H1 (cell line): ENCODE data around the gene TMCC1. TPM values are rescaled to one million over a fixed set of nuclear protein-coding genes. Genes with fewer than 3 reads are reported as not detected.

Experiments used
- CTCF ChIA-PET: fragments of 300-600 bp; sonication (Branson Sonifier 250); formaldehyde crosslinking; loops from one replicate; lab custom pipeline; 2021; ENCODE audit not compliant: partially characterized antibody; lab: Charles Lee
- POLR2A ChIA-PET: fragments of 300-600 bp; sonication (Branson Sonifier 250); formaldehyde crosslinking; loops from one replicate; lab custom pipeline; 2021; ENCODE audit warnings: inconsistent platforms; ENCODE audit not compliant: partially characterized antibody; lab: Charles Lee
- DNase-seq, 2 experiments: peaks; one replicate each; pipeline versions ENCODE4 v3.0.0 to v3.0.0-alpha.2; 2010 to 2022; ENCODE audit warnings: low spot score in 2 of 2, low read depth in 1 of 2, mixed read lengths in 1 of 2
- FAIRE-seq: peaks from 2 replicates; lab custom pipeline; 2011; peaks lifted over from hg19 to GRCh38; lab: Jason Lieb, UNC
- H2AFZ ChIP-seq: 2 replicates; pipeline ENCODE4 v1.8.1; 2012; ENCODE audit warnings: low read length, inconsistent platforms
- H2AK5ac ChIP-seq: 2 replicates; pipeline ENCODE4 v1.6.1; 2013; ENCODE audit warnings: low read depth, low read length
- H2BK120ac ChIP-seq: replicated peaks from 2 replicates; pipeline ENCODE3; 2013; ENCODE audit warnings: low read depth, low read length, inconsistent platforms
- H2BK12ac ChIP-seq: 2 replicates; pipeline ENCODE4 v1.6.1; 2013; ENCODE audit warnings: low read depth, low read length
- H2BK15ac ChIP-seq: 2 replicates; pipeline ENCODE4 v1.6.1; 2013; ENCODE audit warnings: low read length
- H2BK20ac ChIP-seq: 2 replicates; pipeline ENCODE4 v1.6.1; 2013; ENCODE audit warnings: low read length
- H2BK5ac ChIP-seq: 2 replicates; pipeline ENCODE4 v1.6.1; 2013; ENCODE audit warnings: low read depth, low read length
- H3K14ac ChIP-seq: 2 replicates; pipeline ENCODE4 v1.6.1; 2013; ENCODE audit warnings: inconsistent platforms; ENCODE audit not compliant: insufficient read length
- H3K18ac ChIP-seq: 2 replicates; pipeline ENCODE4 v1.6.1; 2013; ENCODE audit warnings: low read length; ENCODE audit errors: extremely low read depth
- H3K23ac ChIP-seq: 2 replicates; pipeline ENCODE4 v1.6.1; 2013; ENCODE audit warnings: inconsistent platforms; ENCODE audit not compliant: insufficient read length
- H3K23me2 ChIP-seq: 2 replicates; pipeline ENCODE4 v1.6.1; 2013; ENCODE audit warnings: low read depth, low read length
- H3K27ac ChIP-seq: 2 replicates; pipeline ENCODE4 v1.6.1; 2011; ENCODE audit warnings: low read depth, low read length, inconsistent platforms
- H3K27me3 ChIP-seq, 4 experiments: replicated peaks in 1 of 4; 1 replicate in 1 of 4; 2 replicates in 3 of 4; pipeline versions ENCODE4 v1.6.1 to v1.8.1; 2011 to 2013; ENCODE audit warnings: low read length in 3 of 4, mild to moderate bottlenecking in 3 of 4, inconsistent platforms in 2 of 4, mixed read lengths in 2 of 4, moderate library complexity in 1 of 4; ENCODE audit not compliant: control insufficient read depth in 3 of 4, insufficient read depth in 3 of 4; ENCODE audit errors: extremely low read depth in 1 of 4
- H3K36me3 ChIP-seq, 4 experiments: 2 replicates each; pipeline versions ENCODE4 v1.6.1 to v1.8.1; 2011 to 2013; ENCODE audit warnings: mild to moderate bottlenecking in 4 of 4, low read length in 3 of 4, moderate library complexity in 2 of 4, control low read depth in 1 of 4, inconsistent platforms in 1 of 4; ENCODE audit not compliant: insufficient read depth in 4 of 4, control insufficient read depth in 2 of 4
- H3K4ac ChIP-seq: replicated peaks from 2 replicates; pipeline ENCODE3; 2013; ENCODE audit warnings: low read length, low read depth, mixed read lengths, inconsistent platforms; ENCODE audit not compliant: insufficient read length
- H3K4me1 ChIP-seq, 4 experiments: replicated peaks in 1 of 4; 1 replicate in 1 of 4; 2 replicates in 3 of 4; pipeline versions ENCODE4 v1.6.1 to v1.8.1; 2011 to 2013; ENCODE audit warnings: low read length in 3 of 4, inconsistent platforms in 2 of 4, mixed read lengths in 1 of 4; ENCODE audit not compliant: insufficient read depth in 4 of 4, control insufficient read depth in 3 of 4
- H3K4me2 ChIP-seq, 2 experiments: 2 replicates each; pipeline versions ENCODE4 v1.6.1 to v1.8.1; 2011 to 2013; ENCODE audit warnings: low read depth in 2 of 2, low read length in 2 of 2, control low read depth in 1 of 2, inconsistent platforms in 1 of 2, mild to moderate bottlenecking in 1 of 2; ENCODE audit not compliant: insufficient read depth in 1 of 2
- H3K4me3 ChIP-seq, 4 experiments: fragments of 200-600, 300-600 bp in 1 of 4; sonication (generic), shearing (Covaris generic), sonication (Bioruptor Twin) in 1 of 4; 2 replicates each; pipeline versions ENCODE4 v1.5.1 to v1.8.1; 2011 to 2016; ENCODE audit warnings: low read length in 4 of 4, low read depth in 3 of 4, control low read depth in 2 of 4, inconsistent platforms in 2 of 4, mild to moderate bottlenecking in 2 of 4, mixed read lengths in 1 of 4, moderate library complexity in 1 of 4; ENCODE audit not compliant: insufficient read depth in 2 of 4; ENCODE audit errors: extremely low read depth in 1 of 4
- H3K56ac ChIP-seq: replicated peaks from 2 replicates; pipeline ENCODE3; 2013; ENCODE audit warnings: low read depth, mild to moderate bottlenecking, mixed read lengths, low read length, inconsistent platforms; ENCODE audit not compliant: insufficient read length
- H3K79me1 ChIP-seq: 2 replicates; pipeline ENCODE4 v1.6.1; 2013; ENCODE audit warnings: low read depth, low read length, control low read depth
- H3K79me2 ChIP-seq, 2 experiments: 2 replicates each; pipeline versions ENCODE4 v1.6.1 to v1.8.1; 2012 to 2013; ENCODE audit warnings: low read length in 2 of 2, mild to moderate bottlenecking in 2 of 2, inconsistent platforms in 1 of 2; ENCODE audit not compliant: insufficient read depth in 2 of 2, control insufficient read depth in 1 of 2
- H3K9ac ChIP-seq, 4 experiments: replicated peaks in 1 of 4; 1 replicate in 1 of 4; 2 replicates in 3 of 4; pipeline versions ENCODE4 v1.6.1 to v1.8.1; 2011 to 2013; ENCODE audit warnings: low read depth in 3 of 4, low read length in 3 of 4, control low read depth in 2 of 4, mild to moderate bottlenecking in 2 of 4, moderate library complexity in 2 of 4, inconsistent platforms in 1 of 4; ENCODE audit errors: extremely low read depth in 1 of 4
- H3K9me3 ChIP-seq, 2 experiments: 2 replicates each; pipeline versions ENCODE4 v1.6.1 to v1.8.1; 2012 to 2013; ENCODE audit warnings: mild to moderate bottlenecking in 2 of 2, moderate library complexity in 2 of 2, control low read depth in 1 of 2, inconsistent platforms in 1 of 2, low read depth in 1 of 2, low read length in 1 of 2, mixed read lengths in 1 of 2; ENCODE audit not compliant: insufficient read depth in 2 of 2
- H4K20me1 ChIP-seq, 2 experiments: replicated peaks in 1 of 2; 2 replicates each; pipeline versions ENCODE3 to v1.8.1; 2011 to 2013; ENCODE audit warnings: inconsistent platforms in 2 of 2, low read length in 2 of 2, mild to moderate bottlenecking in 1 of 2; ENCODE audit not compliant: insufficient read depth in 2 of 2, control insufficient read depth in 1 of 2
- H4K5ac ChIP-seq: 2 replicates; pipeline ENCODE4 v1.6.1; 2013; ENCODE audit warnings: low read length, low read depth, mixed read lengths, inconsistent platforms; ENCODE audit not compliant: insufficient read length
- H4K8ac ChIP-seq: 2 replicates; pipeline ENCODE4 v1.8.0; 2013; ENCODE audit warnings: mild to moderate bottlenecking, moderate library complexity, low read length, inconsistent platforms; ENCODE audit not compliant: insufficient read depth; ENCODE audit errors: extremely low read depth
- H4K91ac ChIP-seq: replicated peaks from 2 replicates; pipeline ENCODE3; 2013; ENCODE audit warnings: low read length, mixed read lengths, inconsistent platforms; ENCODE audit not compliant: insufficient read length
- ASH2L ChIP-seq: fragments of 200-600, 300-600 bp; sonication (generic); IDR thresholded peaks from one replicate; pipeline ENCODE4 v1.7.1; 2017; ENCODE audit warnings: low read length
- CBX8 ChIP-seq: fragments of 300-800, 300-1000 bp; sonication (generic); IDR thresholded peaks from 2 replicates; pipeline ENCODE4 v1.7.1; 2016; ENCODE audit warnings: low read depth, low read length, borderline replicate concordance
- EZH2 ChIP-seq: fragments of 200-600 bp; sonication (generic); IDR thresholded peaks from 2 replicates; pipeline ENCODE4 v1.7.1; 2012; ENCODE audit warnings: low read depth, mild to moderate bottlenecking, moderate library complexity, low read length, inconsistent platforms; ENCODE audit not compliant: severe bottlenecking
- JUND ChIP-seq: IDR thresholded peaks from 2 replicates; pipeline ENCODE4 v1.6.1; 2011; ENCODE audit warnings: mild to moderate bottlenecking, improper control_type of control experiment, low read length
- KDM4A ChIP-seq: IDR thresholded peaks from one replicate; pipeline ENCODE4 v1.7.1; 2012; ENCODE audit warnings: low read depth, mild to moderate bottlenecking, moderate library complexity, low read length, inconsistent platforms; ENCODE audit not compliant: severe bottlenecking
- MAFK ChIP-seq: IDR thresholded peaks from 2 replicates; pipeline ENCODE4 v1.6.1; 2012; ENCODE audit warnings: low read depth, mild to moderate bottlenecking, improper control_type of control experiment, low read length
- NANOG ChIP-seq: IDR thresholded peaks from 2 replicates; pipeline ENCODE4 v1.6.1; 2011; ENCODE audit warnings: low read length, low read depth, mild to moderate bottlenecking, inconsistent platforms; ENCODE audit not compliant: insufficient read depth, poor library complexity, severe bottlenecking
- SRF ChIP-seq: IDR thresholded peaks from 2 replicates; pipeline ENCODE4 v1.6.1; 2011; ENCODE audit warnings: mild to moderate bottlenecking, low read depth, low read length, moderate library complexity
- TBP ChIP-seq: IDR thresholded peaks from 2 replicates; pipeline ENCODE4 v1.6.1; 2011; ENCODE audit warnings: low read depth, low read length, improper control_type of control experiment
- TEAD4 ChIP-seq: IDR thresholded peaks from 2 replicates; pipeline ENCODE4 v1.6.1; 2012; ENCODE audit warnings: low read depth, low read length, inconsistent platforms, mixed read lengths
- USF2 ChIP-seq: IDR thresholded peaks from 2 replicates; pipeline ENCODE4 v1.6.1; 2011; ENCODE audit warnings: low read length, improper control_type of control experiment
- WGBS, 2 experiments: shearing (Covaris generic) in 1 of 2; methylation state at CpG; one replicate each; pipeline versions ENCODE4 v1.1.6 to v1.1.7; 2013 to 2015; ENCODE audit warnings: low lambda C conversion rate in 2 of 2, mixed read lengths in 2 of 2, inconsistent platforms in 1 of 2, low coverage in 1 of 2, missing lambda C conversion rate in 1 of 2; ENCODE audit not compliant: insufficient replicate concordance in 2 of 2, insufficient coverage in 1 of 2, insufficient read length in 1 of 2; ENCODE audit errors: extremely low coverage in 1 of 2, missing lambda C conversion rate in 1 of 2; 5-methylcytosine and 5-hydroxymethylcytosine counted together
- polyA plus RNA-seq, 7 experiments: library from polyadenylated mRNA; depleted of rRNA in 3 of 7; stranded (reverse) in 5 of 7; unstranded in 2 of 7; fragments of >200 nt in 5 of 7; fragments of 200-250 nt in 2 of 7; gene quantifications; 1 replicate in 5 of 7; 2 replicates in 1 of 7; 4 replicates in 1 of 7; pipeline versions ENCODE4 v1.2.1 to v1.2.3, GENCODE V29; 2011 to 2013; ENCODE audit warnings: missing spikeins in 2 of 7, mixed read lengths in 2 of 7
- total RNA-seq: library from RNA; stranded (reverse); fragmentation: NEBNext Ultra II Directional; extraction: Animal tissue kit (Norgen Biotek cat#: 25700); gene quantifications from 2 replicates; pipeline ENCODE4 v1.2.1, GENCODE V29; 2021
- TF ChIP-seq, protein P1 (sequence below): IDR thresholded peaks from 2 replicates; pipeline ENCODE4 v1.6.1; 2012; ENCODE audit warnings: low read length, inconsistent platforms

Gene TMCC1
- total and polyA plus RNA-seq, 2 of the 8 experiments (the other 6 are each of a cell fraction or from before 2014, with no cell fraction given): 10.4 to 27.1 TPM

DNA sequence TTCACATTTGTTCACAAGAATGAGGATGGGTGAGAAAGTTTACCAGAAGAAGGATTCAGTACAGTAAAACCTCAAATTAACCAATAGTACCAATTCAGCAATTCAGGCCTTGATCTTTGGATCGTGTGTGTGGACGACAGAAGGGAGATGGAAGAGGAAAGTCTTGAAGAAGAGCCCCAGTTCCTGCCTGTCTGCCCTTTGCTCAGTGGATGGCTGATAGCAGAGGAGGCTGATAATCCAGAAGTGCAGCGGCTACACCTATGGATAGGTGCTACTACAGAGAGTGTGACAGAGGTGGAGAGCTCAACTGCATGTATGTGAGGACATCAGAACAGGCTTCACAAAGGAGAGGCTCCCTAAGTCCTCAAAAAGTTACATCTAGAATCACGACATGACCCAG, 257.9 kb downstream of the TMCC1 start:
- Histone ChIP-seq H2BK120ac (no peak overlapping the region), H4K8ac (no peak overlapping the region), H3K9me3 (no peaks in the 10 kb centered on the region; a peak in 1 of 4 replicates), H3K79me2 (no peaks in the 10 kb centered on the region), H3K56ac (no peak overlapping the region), H3K36me3 (no peaks in the 10 kb centered on the region), H2BK20ac (no peak overlapping the region), H4K20me1 (no peaks in the 10 kb centered on the region), H3K4me3 (no peak overlapping the region), H2AK5ac (no peak overlapping the region), H2AFZ (no peak overlapping the region), H3K18ac (no peak overlapping the region), H3K27me3 (no peaks in the 10 kb centered on the region), H3K9ac (no peak overlapping the region), H3K4me2 (no peak overlapping the region), H4K91ac (peak overlapping the region; percentile 6), H3K79me1 (no peaks in the 10 kb centered on the region), H3K23me2 (no peaks in the 10 kb centered on the region), H2BK15ac (no peak overlapping the region), H3K4ac (no peak overlapping the region), H2BK5ac (no peak overlapping the region), H3K23ac (no peak overlapping the region), H3K14ac (no peak overlapping the region), H2BK12ac (peak overlapping the region; percentile 31; the same call in 1 of the 2 replicates), H3K4me1 (no peaks in the 10 kb centered on the region), H4K5ac (no peak overlapping the region), H3K27ac (no peak overlapping the region)
- POLR2A ChIA-PET: no interaction called here
- FAIRE-seq (no peak), DNase-seq (no peak)
- WGBS, 2 experiments: 96% methylated on average over 4 of the region's 4 CpGs; no CpG with 5 or more reads in 1 of the 2 experiments
- CTCF ChIA-PET: interaction anchor here (0.6 to 10.7 kb wide), 7 partner anchors 14 to 306 kb away, joined by 3 to 149 read pairs (median 4); no protein-coding TSS in a partner anchor
- TF ChIP-seq KDM4A: no peak
- TF ChIP-seq ASH2L: no peak
- no peak for TF ChIP-seq NANOG
- no peak for TF ChIP-seq JUND
- no peak for TF ChIP-seq MAFK
- TF ChIP-seq TEAD4: no peak
- TF ChIP-seq SRF: no peak
- no peak for TF ChIP-seq USF2
- TF ChIP-seq, protein P1, sequence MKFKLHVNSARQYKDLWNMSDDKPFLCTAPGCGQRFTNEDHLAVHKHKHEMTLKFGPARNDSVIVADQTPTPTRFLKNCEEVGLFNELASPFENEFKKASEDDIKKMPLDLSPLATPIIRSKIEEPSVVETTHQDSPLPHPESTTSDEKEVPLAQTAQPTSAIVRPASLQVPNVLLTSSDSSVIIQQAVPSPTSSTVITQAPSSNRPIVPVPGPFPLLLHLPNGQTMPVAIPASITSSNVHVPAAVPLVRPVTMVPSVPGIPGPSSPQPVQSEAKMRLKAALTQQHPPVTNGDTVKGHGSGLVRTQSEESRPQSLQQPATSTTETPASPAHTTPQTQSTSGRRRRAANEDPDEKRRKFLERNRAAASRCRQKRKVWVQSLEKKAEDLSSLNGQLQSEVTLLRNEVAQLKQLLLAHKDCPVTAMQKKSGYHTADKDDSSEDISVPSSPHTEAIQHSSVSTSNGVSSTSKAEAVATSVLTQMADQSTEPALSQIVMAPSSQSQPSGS: no peak
- TF ChIP-seq TBP: no peak
- TF ChIP-seq CBX8: no peak
- no peak for TF ChIP-seq EZH2
